BLaER1 (cell line): ENCODE data around the gene CD7.

Experiments
- H3K27ac ChIP-seq: shearing (Covaris generic); formaldehyde crosslinking; 2 replicates; pipeline ENCODE4 v1.8.1; 2022
- H3K27me3 ChIP-seq: shearing (Covaris generic); formaldehyde crosslinking; 2 replicates; pipeline ENCODE4 v1.8.1; 2022
- H3K36me3 ChIP-seq: shearing (Covaris generic); formaldehyde crosslinking; 2 replicates; pipeline ENCODE4 v1.8.1; 2022
- H3K4me1 ChIP-seq: shearing (Covaris generic); formaldehyde crosslinking; 2 replicates; pipeline ENCODE4 v1.8.1; 2022
- H3K4me2 ChIP-seq: shearing (Covaris generic); formaldehyde crosslinking; 2 replicates; pipeline ENCODE4 v1.8.1; 2022
- H3K4me3 ChIP-seq: shearing (Covaris generic); formaldehyde crosslinking; 2 replicates; pipeline ENCODE4 v1.8.1; 2022
- H3K9ac ChIP-seq: shearing (Covaris generic); formaldehyde crosslinking; 2 replicates; pipeline ENCODE4 v1.8.1; 2022
- H3K9me3 ChIP-seq: shearing (Covaris generic); formaldehyde crosslinking; 2 replicates; pipeline ENCODE4 v1.8.1; 2022
- H4K20me1 ChIP-seq: shearing (Covaris generic); formaldehyde crosslinking; 2 replicates; pipeline ENCODE4 v1.8.1; 2022
- Cebpa-rat ChIP-seq: shearing (Covaris generic); IDR thresholded peaks from 2 replicates; pipeline ENCODE4 v1.8.1; 2022

CD7 gene

GRCh38 chr17:82334622-82335394 is 17.4 kb upstream of the CD7 start:
- Histone ChIP-seq H3K4me3 (peak overlapping the region; percentile 61), H3K36me3 (no peaks in the 10 kb centered on the region), H4K20me1 (peaks cover 28% of the 10 kb centered on the region), H3K27me3 (peaks cover 48% of the 10 kb centered on the region), H3K9ac (peak overlapping the region; percentile 53; the same call in 1 of the 2 replicates), H3K4me2 (peak overlapping the region; percentile 97), H3K4me1 (peaks cover 99% of the 10 kb centered on the region), H3K27ac (peak overlapping the region; percentile 52), H3K9me3 (no peaks in the 10 kb centered on the region)
- TF ChIP-seq Cebpa-rat: no peak

- H3K4me3 ChIP-seq: peak overlapping the region; percentile 61
- peaks cover 100% of the 10 kb centered on the region for H3K4me1 ChIP-seq
- H3K4me2 ChIP-seq: peak overlapping the region; percentile 97
- H3K27me3 ChIP-seq: peaks cover 48% of the 10 kb centered on the region
- no peaks in the 10 kb centered on the region for H3K36me3 ChIP-seq
- H3K9ac ChIP-seq: 0 out of 2 replicates have a peak overlapping the region, but pooled peaks have one; percentile 53
- peaks cover 33% of the 10 kb centered on the region for H4K20me1 ChIP-seq
- peak overlapping the region; percentile 52; the same call in 1 of the 2 replicates for H3K27ac ChIP-seq
- no peaks in the 10 kb centered on the region for H3K9me3 ChIP-seq
- no peak for TF ChIP-seq Cebpa-rat
These were observed 16.8 kb upstream of the CD7 start for GRCh38 chr17:82334204-82334621.

GRCh38 chr17:82333279-82334171 is 16.1 kb upstream of the CD7 start, which contains the start of gene SECTM1:
TSS of gene SECTM1 (minus strand) at chr17:82333766. CDS start at chr17:82327240, 6,526 bp downstream.
- peak within 1 kb of the TSS; percentile 52; the same call in 1 of the 2 replicates for H3K27ac ChIP-seq
- H3K9ac ChIP-seq: 0 out of 2 replicates have a peak within 1 kb of the TSS, but pooled peaks have one; percentile 53
- H3K4me1 ChIP-seq: peaks cover 100% of the 10 kb centered on the region
- H4K20me1 ChIP-seq: peaks cover 34% of the 10 kb centered on the region
- H3K4me2 ChIP-seq: peak within 1 kb of the TSS; percentile 97
- peaks cover 48% of the 10 kb centered on the region for H3K27me3 ChIP-seq
- peak within 1 kb of the TSS; percentile 61 for H3K4me3 ChIP-seq
- H3K36me3 ChIP-seq: no peaks in the 10 kb centered on the region
- no peaks in the 10 kb centered on the region for H3K9me3 ChIP-seq
- TF ChIP-seq Cebpa-rat: no peak

GRCh38 chr17:82332669-82333278 is 15.4 kb upstream of the CD7 start:
- Histone ChIP-seq H4K20me1 (peaks cover 34% of the 10 kb centered on the region), H3K9me3 (no peaks in the 10 kb centered on the region), H3K27ac (no peak overlapping the region), H3K9ac (no peak overlapping the region), H3K4me1 (peaks cover 99% of the 10 kb centered on the region), H3K36me3 (no peaks in the 10 kb centered on the region), H3K27me3 (peaks cover 48% of the 10 kb centered on the region), H3K4me3 (peak overlapping the region; percentile 61), H3K4me2 (peak overlapping the region; percentile 97)
- TF ChIP-seq Cebpa-rat: no peak

- Histone ChIP-seq H3K4me2 (peak overlapping the region; percentile 97), H3K4me1 (peaks cover 89% of the 10 kb centered on the region), H3K27me3 (peaks cover 48% of the 10 kb centered on the region), H3K36me3 (no peaks in the 10 kb centered on the region), H3K9me3 (no peaks in the 10 kb centered on the region), H3K4me3 (no peak overlapping the region), H3K9ac (no peak overlapping the region), H3K27ac (no peak overlapping the region), H4K20me1 (peaks cover 34% of the 10 kb centered on the region)
- TF ChIP-seq Cebpa-rat: no peak
These were observed 14.0 kb upstream of the CD7 start for GRCh38 chr17:82331345-82331939.

GRCh38 chr17:82330322-82331239 is 13.2 kb upstream of the CD7 start:
- H3K4me1 ChIP-seq: peaks cover 89% of the 10 kb centered on the region
- peak overlapping the region; percentile 97 for H3K4me2 ChIP-seq
- TF ChIP-seq Cebpa-rat: no peak
- peaks cover 53% of the 10 kb centered on the region for H3K27me3 ChIP-seq
- H3K36me3 ChIP-seq: no peaks in the 10 kb centered on the region
- peaks cover 34% of the 10 kb centered on the region for H4K20me1 ChIP-seq
- no peak overlapping the region for H3K27ac ChIP-seq
- H3K4me3 ChIP-seq: peak overlapping the region; percentile 31; the same call in 1 of the 2 replicates
- no peaks in the 10 kb centered on the region for H3K9me3 ChIP-seq
- H3K9ac ChIP-seq: peak overlapping the region; percentile 38; the same call in 1 of the 2 replicates

- H3K27ac ChIP-seq: no peak overlapping the region
- H3K9me3 ChIP-seq: no peaks in the 10 kb centered on the region
- H3K4me1 ChIP-seq: peaks cover 89% of the 10 kb centered on the region
- TF ChIP-seq Cebpa-rat: no peak
- H3K4me3 ChIP-seq: peak overlapping the region; percentile 31; the same call in 1 of the 2 replicates
- peaks cover 32% of the 10 kb centered on the region for H4K20me1 ChIP-seq
- H3K36me3 ChIP-seq: no peaks in the 10 kb centered on the region
- H3K4me2 ChIP-seq: peak overlapping the region; percentile 97
- peaks cover 60% of the 10 kb centered on the region for H3K27me3 ChIP-seq
- H3K9ac ChIP-seq: peak overlapping the region; percentile 38; the same call in 1 of the 2 replicates
These were observed 12.4 kb upstream of the CD7 start for GRCh38 chr17:82329683-82330321.

GRCh38 chr17:82328994-82329507 is 11.6 kb upstream of the CD7 start:
- H3K9ac ChIP-seq: no peak overlapping the region
- TF ChIP-seq Cebpa-rat: no peak
- H3K9me3 ChIP-seq: no peaks in the 10 kb centered on the region
- no peak overlapping the region for H3K4me3 ChIP-seq
- H3K36me3 ChIP-seq: no peaks in the 10 kb centered on the region
- peaks cover 89% of the 10 kb centered on the region for H3K4me1 ChIP-seq
- H4K20me1 ChIP-seq: peaks cover 25% of the 10 kb centered on the region
- peak overlapping the region; percentile 97 for H3K4me2 ChIP-seq
- H3K27me3 ChIP-seq: peaks cover 56% of the 10 kb centered on the region
- H3K27ac ChIP-seq: no peak overlapping the region
